ENCODE data around the gene SLC25A21.

The SLC25A21 gene

GRCh38 chr14:36751106-36751505 lies 421.3 kb downstream of the SLC25A21 start:
- Histone ChIP-seq H3K27me3 (ENCODE audit: control insufficient read depth, insufficient read depth, low read length) (no peaks in the 10 kb centered on the region), H3K4me3 (ENCODE audit: low read length) (no peak overlapping the region), H3K9me3 (ENCODE audit: control insufficient read depth, insufficient read depth, low read length) (no peaks in the 10 kb centered on the region), H3K36me3 (ENCODE audit: control insufficient read depth, insufficient read depth, low read length) (no peaks in the 10 kb centered on the region), H3K27ac (ENCODE audit: low read length) (no peak overlapping the region), H3K4me1 (ENCODE audit: control insufficient read depth, insufficient read depth, low read length) (no peaks in the 10 kb centered on the region)
- DNase-seq (ENCODE audit: low read depth, low spot score) = no peak

- no peaks in the 10 kb centered on the region for H3K4me1 ChIP-seq (ENCODE audit: control insufficient read depth, insufficient read depth, low read length)
- H3K9me3 ChIP-seq (ENCODE audit: control insufficient read depth, insufficient read depth, low read length) = no peaks in the 10 kb centered on the region
- no peaks in the 10 kb centered on the region for H3K36me3 ChIP-seq (ENCODE audit: control insufficient read depth, insufficient read depth, low read length)
- H3K4me3 ChIP-seq (ENCODE audit: low read length) = no peak overlapping the region
- H3K27ac ChIP-seq (ENCODE audit: low read length) = no peak overlapping the region
- DNase-seq (ENCODE audit: low read depth, low spot score) = no peak
- H3K27me3 ChIP-seq (ENCODE audit: control insufficient read depth, insufficient read depth, low read length) = no peaks in the 10 kb centered on the region
- WGBS (ENCODE audit: insufficient coverage, insufficient read length) = no CpG with 5 or more reads among the region's 1 CpG
These were observed 422.2 kb downstream of the SLC25A21 start for GRCh38 chr14:36750244-36750643.

DNA sequence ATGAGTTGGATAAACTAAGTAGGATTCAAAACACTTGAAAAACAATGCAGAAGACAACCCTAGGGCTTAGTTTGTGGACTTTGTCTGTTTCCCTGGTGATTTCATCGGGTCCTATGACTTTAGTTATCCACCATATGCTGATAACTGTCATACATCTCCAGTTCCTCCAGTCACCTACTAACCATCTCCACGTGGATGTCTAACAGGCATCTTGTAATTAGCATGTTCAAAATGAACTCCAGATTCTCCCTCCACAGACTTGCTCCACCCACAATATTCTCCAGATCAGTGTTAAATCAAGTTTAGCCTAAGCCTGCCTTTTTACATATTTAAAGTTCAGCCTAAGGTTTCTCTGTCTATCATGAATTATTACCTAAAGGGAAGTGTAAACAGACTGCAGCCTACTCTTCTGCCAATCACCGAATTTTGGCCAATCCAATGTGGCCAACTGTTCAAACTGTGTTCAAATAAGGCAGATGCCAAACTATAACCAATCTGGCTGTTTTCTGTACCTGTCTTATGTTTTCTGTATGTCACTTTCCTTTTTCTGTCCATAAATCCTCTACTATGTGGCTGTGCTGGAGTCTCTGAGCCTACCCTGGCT lies 423.7 kb downstream of the SLC25A21 start:
- DNase-seq (ENCODE audit: low read depth, low spot score) = no peak
- WGBS (ENCODE audit: insufficient coverage, insufficient read length) = no CpG with 5 or more reads among the region's 3 CpGs

GRCh38 chr14:36747411-36748184 lies 424.8 kb downstream of the SLC25A21 start:
- Histone ChIP-seq H3K36me3 (ENCODE audit: control insufficient read depth, insufficient read depth, low read length) (no peaks in the 10 kb centered on the region), H3K4me1 (ENCODE audit: control insufficient read depth, insufficient read depth, low read length) (no peaks in the 10 kb centered on the region), H3K27ac (ENCODE audit: low read length) (no peak overlapping the region), H3K27me3 (ENCODE audit: control insufficient read depth, insufficient read depth, low read length) (no peaks in the 10 kb centered on the region), H3K9me3 (ENCODE audit: control insufficient read depth, insufficient read depth, low read length) (no peaks in the 10 kb centered on the region), H3K4me3 (ENCODE audit: low read length) (no peak overlapping the region)
- WGBS (ENCODE audit: insufficient coverage, insufficient read length) = no CpG with 5 or more reads among the region's 8 CpGs
- DNase-seq (ENCODE audit: low read depth, low spot score) = no peak

More for the DNA sequence above, 423.7 kb downstream of the SLC25A21 start:
- Histone ChIP-seq H3K9me3 (ENCODE audit: control insufficient read depth, insufficient read depth, low read length) (no peaks in the 10 kb centered on the region), H3K27me3 (ENCODE audit: control insufficient read depth, insufficient read depth, low read length) (no peaks in the 10 kb centered on the region), H3K4me3 (ENCODE audit: low read length) (no peak overlapping the region), H3K36me3 (ENCODE audit: control insufficient read depth, insufficient read depth, low read length) (no peaks in the 10 kb centered on the region), H3K4me1 (ENCODE audit: control insufficient read depth, insufficient read depth, low read length) (no peaks in the 10 kb centered on the region), H3K27ac (ENCODE audit: low read length) (no peak overlapping the region)

- H3K27ac ChIP-seq (ENCODE audit: low read length) = no peak overlapping the region
- H3K36me3 ChIP-seq (ENCODE audit: control insufficient read depth, insufficient read depth, low read length) = no peaks in the 10 kb centered on the region
- H3K4me3 ChIP-seq (ENCODE audit: low read length) = no peak overlapping the region
- DNase-seq (ENCODE audit: low read depth, low spot score) = no peak
- no peaks in the 10 kb centered on the region for H3K4me1 ChIP-seq (ENCODE audit: control insufficient read depth, insufficient read depth, low read length)
- H3K9me3 ChIP-seq (ENCODE audit: control insufficient read depth, insufficient read depth, low read length) = no peaks in the 10 kb centered on the region
- no peaks in the 10 kb centered on the region for H3K27me3 ChIP-seq (ENCODE audit: control insufficient read depth, insufficient read depth, low read length)
These were observed 425.5 kb downstream of the SLC25A21 start for GRCh38 chr14:36746872-36747271.

GRCh38 chr14:36741858-36742257 lies 430.5 kb downstream of the SLC25A21 start:
- Histone ChIP-seq H3K27ac (ENCODE audit: low read length) (no peak overlapping the region), H3K4me1 (ENCODE audit: control insufficient read depth, insufficient read depth, low read length) (no peaks in the 10 kb centered on the region), H3K36me3 (ENCODE audit: control insufficient read depth, insufficient read depth, low read length) (no peaks in the 10 kb centered on the region), H3K4me3 (ENCODE audit: low read length) (no peak overlapping the region), H3K27me3 (ENCODE audit: control insufficient read depth, insufficient read depth, low read length) (no peaks in the 10 kb centered on the region), H3K9me3 (ENCODE audit: control insufficient read depth, insufficient read depth, low read length) (no peaks in the 10 kb centered on the region)
- WGBS (ENCODE audit: insufficient coverage, insufficient read length) = no CpG with 5 or more reads among the region's 1 CpG
- DNase-seq (ENCODE audit: low read depth, low spot score) = no peak

DNA sequence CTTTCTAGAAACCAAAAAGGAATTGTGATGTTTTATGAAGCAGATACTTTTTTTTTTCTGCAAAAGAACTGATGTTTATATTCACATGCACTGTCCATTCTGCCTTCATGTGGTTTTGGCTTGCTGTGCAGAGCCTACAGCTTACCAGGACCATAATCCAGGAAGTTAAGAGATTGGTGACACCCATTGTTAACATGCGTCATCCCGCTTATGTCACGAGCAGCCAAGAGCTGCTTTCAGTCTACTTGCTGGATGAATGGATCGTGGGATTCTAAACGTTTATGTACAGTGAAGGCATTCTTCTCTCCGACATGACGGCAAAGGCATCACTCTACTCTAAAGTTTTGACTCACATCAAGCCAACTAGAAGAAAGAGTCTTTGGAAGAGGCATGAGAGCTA lies 434.1 kb downstream of the SLC25A21 start:
- Histone ChIP-seq H3K9me3 (ENCODE audit: control insufficient read depth, insufficient read depth, low read length) (no peaks in the 10 kb centered on the region), H3K4me1 (ENCODE audit: control insufficient read depth, insufficient read depth, low read length) (peaks cover 1% of the 10 kb centered on the region; the same call in 1 of the 2 replicates), H3K27me3 (ENCODE audit: control insufficient read depth, insufficient read depth, low read length) (no peaks in the 10 kb centered on the region), H3K4me3 (ENCODE audit: low read length) (no peak overlapping the region), H3K27ac (ENCODE audit: low read length) (no peak overlapping the region), H3K36me3 (ENCODE audit: control insufficient read depth, insufficient read depth, low read length) (no peaks in the 10 kb centered on the region)
- no peak for DNase-seq (ENCODE audit: low read depth, low spot score)
- no CpG with 5 or more reads among the region's 7 CpGs for WGBS (ENCODE audit: insufficient coverage, insufficient read length)

GRCh38 chr14:36726128-36726527 lies 446.3 kb downstream of the SLC25A21 start:
- Histone ChIP-seq H3K27ac (ENCODE audit: low read length) (no peak overlapping the region), H3K4me3 (ENCODE audit: low read length) (no peak overlapping the region), H3K4me1 (ENCODE audit: control insufficient read depth, insufficient read depth, low read length) (peaks cover 1% of the 10 kb centered on the region; the same call in 1 of the 2 replicates), H3K36me3 (ENCODE audit: control insufficient read depth, insufficient read depth, low read length) (no peaks in the 10 kb centered on the region), H3K27me3 (ENCODE audit: control insufficient read depth, insufficient read depth, low read length) (no peaks in the 10 kb centered on the region), H3K9me3 (ENCODE audit: control insufficient read depth, insufficient read depth, low read length) (no peaks in the 10 kb centered on the region)
- 100% methylated on average over 2 of the region's 3 CpGs for WGBS (ENCODE audit: insufficient coverage, insufficient read length)
- no peak for DNase-seq (ENCODE audit: low read depth, low spot score)

DNA sequence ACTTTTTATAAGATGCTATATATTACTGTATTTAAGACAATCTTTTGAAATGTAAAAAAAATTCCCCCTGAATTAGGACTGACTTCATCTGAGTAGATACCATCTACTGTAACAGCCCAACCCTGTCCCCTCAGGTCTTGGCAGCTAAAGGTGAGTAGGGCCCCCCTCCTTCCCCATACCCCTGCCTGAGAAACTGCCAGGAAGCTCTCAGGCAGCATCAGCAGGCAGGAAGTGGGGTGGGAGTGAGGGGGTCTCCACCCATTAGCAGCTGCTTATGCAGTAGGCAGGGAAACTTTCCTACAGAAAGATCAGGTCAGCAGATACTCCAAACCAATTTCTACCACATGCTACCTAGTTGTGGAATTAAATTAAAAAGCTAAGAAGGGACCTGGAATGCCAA lies 448.2 kb downstream of the SLC25A21 start:
- no peak overlapping the region for H3K4me3 ChIP-seq (ENCODE audit: low read length)
- H3K36me3 ChIP-seq (ENCODE audit: control insufficient read depth, insufficient read depth, low read length) = no peaks in the 10 kb centered on the region
- no peak for DNase-seq (ENCODE audit: low read depth, low spot score)
- no peak overlapping the region for H3K27ac ChIP-seq (ENCODE audit: low read length)
- no peaks in the 10 kb centered on the region for H3K9me3 ChIP-seq (ENCODE audit: control insufficient read depth, insufficient read depth, low read length)
- H3K27me3 ChIP-seq (ENCODE audit: control insufficient read depth, insufficient read depth, low read length) = no peaks in the 10 kb centered on the region
- peaks cover 1% of the 10 kb centered on the region; the same call in 1 of the 2 replicates for H3K4me1 ChIP-seq (ENCODE audit: control insufficient read depth, insufficient read depth, low read length)

- WGBS (ENCODE audit: insufficient coverage, insufficient read length) = no CpG with 5 or more reads among the region's 2 CpGs
- no peaks in the 10 kb centered on the region for H3K36me3 ChIP-seq (ENCODE audit: control insufficient read depth, insufficient read depth, low read length)
- H3K4me1 ChIP-seq (ENCODE audit: control insufficient read depth, insufficient read depth, low read length) = peaks cover 1% of the 10 kb centered on the region; the same call in 1 of the 2 replicates
- no peaks in the 10 kb centered on the region for H3K9me3 ChIP-seq (ENCODE audit: control insufficient read depth, insufficient read depth, low read length)
- H3K27ac ChIP-seq (ENCODE audit: low read length) = no peak overlapping the region
- H3K4me3 ChIP-seq (ENCODE audit: low read length) = no peak overlapping the region
- no peaks in the 10 kb centered on the region for H3K27me3 ChIP-seq (ENCODE audit: control insufficient read depth, insufficient read depth, low read length)
- DNase-seq (ENCODE audit: low read depth, low spot score) = no peak
These were observed 448.9 kb downstream of the SLC25A21 start for GRCh38 chr14:36723530-36723929.

DNA sequence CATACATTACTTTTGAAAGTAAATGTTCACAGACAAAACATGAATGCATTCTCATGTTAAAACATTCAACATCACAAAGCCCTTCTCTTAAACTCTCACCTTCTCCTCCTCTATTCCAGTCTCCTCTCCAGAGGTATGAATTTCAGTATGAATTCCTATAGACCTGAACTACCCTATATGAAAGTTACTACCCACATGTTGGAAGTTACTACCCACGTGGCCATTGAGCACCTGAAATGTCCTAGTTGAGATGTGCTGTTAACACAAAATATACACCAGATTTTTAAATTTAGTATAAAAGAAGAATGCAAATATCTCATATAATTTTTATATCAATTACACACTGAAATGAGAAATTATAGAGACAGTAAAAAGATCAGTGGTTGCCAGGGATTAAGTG lies 450.5 kb downstream of the SLC25A21 start:
- WGBS (ENCODE audit: insufficient coverage, insufficient read length) = no CpG with 5 or more reads among the region's 1 CpG

More for the DNA sequence above, 450.5 kb downstream of the SLC25A21 start:
- H3K4me3 ChIP-seq (ENCODE audit: low read length) = no peak overlapping the region
- H3K27me3 ChIP-seq (ENCODE audit: control insufficient read depth, insufficient read depth, low read length) = no peaks in the 10 kb centered on the region
- peaks cover 1% of the 10 kb centered on the region; the same call in 1 of the 2 replicates for H3K4me1 ChIP-seq (ENCODE audit: control insufficient read depth, insufficient read depth, low read length)
- no peak for DNase-seq (ENCODE audit: low read depth, low spot score)
- no peaks in the 10 kb centered on the region for H3K9me3 ChIP-seq (ENCODE audit: control insufficient read depth, insufficient read depth, low read length)
- H3K36me3 ChIP-seq (ENCODE audit: control insufficient read depth, insufficient read depth, low read length) = no peaks in the 10 kb centered on the region
- no peak overlapping the region for H3K27ac ChIP-seq (ENCODE audit: low read length)
